HepG2 (cell line): ENCODE results near the gene SERPINI1. TPM values are rescaled to one million over a fixed set of nuclear protein-coding genes. Genes with fewer than 3 reads are reported as not detected.

Experiments used
- ARNT2 ChIP-seq: sonication (generic); formaldehyde crosslinking; IDR thresholded peaks from 2 replicates; pipeline ENCODE4 v1.8.0; 2022; ENCODE audit warnings: mild to moderate bottlenecking, low read depth, missing genetic modification reagents, moderate library complexity
- CENPT ChIP-seq: sonication (generic); formaldehyde crosslinking; IDR thresholded peaks from 2 replicates; pipeline ENCODE4 v1.8.0; 2022; ENCODE audit warnings: low read depth, mild to moderate bottlenecking, moderate library complexity, missing genetic modification reagents
- DNMT1 ChIP-seq: sonication (generic); formaldehyde crosslinking; IDR thresholded peaks from 2 replicates; pipeline ENCODE4 v1.5.1; 2020; ENCODE audit warnings: mild to moderate bottlenecking, missing genetic modification reagents
- DRAP1 ChIP-seq: IDR thresholded peaks from 2 replicates; pipeline ENCODE4 v1.6.1; 2016; ENCODE audit warnings: missing genetic modification reagents, missing compliant biosample characterization
- FIP1L1 ChIP-seq: fragments of 200-400 bp; formaldehyde crosslinking; IDR thresholded peaks from 2 replicates; pipeline ENCODE4 v1.6.1; 2018; ENCODE audit warnings: low read depth, mild to moderate bottlenecking, low read length, moderate library complexity, borderline replicate concordance; ENCODE audit not compliant: insufficient read depth
- FOXM1 ChIP-seq: sonication (generic); formaldehyde crosslinking; IDR thresholded peaks from 2 replicates; pipeline ENCODE4 v1.5.0; 2020; ENCODE audit warnings: missing genetic modification reagents
- GPN1 ChIP-seq: sonication (generic); formaldehyde crosslinking; IDR thresholded peaks from 2 replicates; pipeline ENCODE4 v1.5.1; 2020; ENCODE audit warnings: missing genetic modification reagents, borderline replicate concordance
- HMG20B ChIP-seq: conservative IDR thresholded peaks from 2 replicates; pipeline ENCODE4 v1.6.1; 2016; ENCODE audit warnings: missing genetic modification reagents, missing compliant biosample characterization
- KDM3A ChIP-seq: IDR thresholded peaks from 2 replicates; pipeline ENCODE4 v1.6.1; 2018; ENCODE audit warnings: low read depth, missing compliant biosample characterization
- LCORL ChIP-seq, 2 experiments: fragments of 450-650 bp in 1 of 2; sonication (generic) in 1 of 2; formaldehyde crosslinking in 1 of 2; IDR thresholded peaks; 2 replicates each; pipeline versions ENCODE4 v1.5.0 to v1.6.1; 2017 to 2020; ENCODE audit warnings: antibody characterized with exemption in 1 of 2, missing genetic modification reagents in 1 of 2
- MIXL1 ChIP-seq: IDR thresholded peaks from 2 replicates; pipeline ENCODE4 v1.6.1; 2016
- NCOR1 ChIP-seq: fragments of 200-600 bp; sonication (generic); IDR thresholded peaks from 2 replicates; pipeline ENCODE4 v1.7.0; 2017; ENCODE audit warnings: antibody characterized with exemption, low read length, borderline replicate concordance
- PHF8 ChIP-seq: sonication (generic); formaldehyde crosslinking; IDR thresholded peaks from 2 replicates; pipeline ENCODE4 v1.5.0; 2020; ENCODE audit warnings: missing genetic modification reagents
- SOX13 ChIP-seq, 3 experiments: fragments of 450-650 bp in 1 of 3; sonication (generic) in 1 of 3; formaldehyde crosslinking in 1 of 3; IDR thresholded peaks in 2 of 3; conservative IDR thresholded peaks in 1 of 3; 2 replicates each; pipeline versions ENCODE4 v1.5.0 to v1.6.1; 2016 to 2020; ENCODE audit warnings: antibody characterized with exemption in 1 of 3, mild to moderate bottlenecking in 1 of 3, missing compliant biosample characterization in 1 of 3, missing genetic modification reagents in 1 of 3, moderate library complexity in 1 of 3
- TIGD3 ChIP-seq: sonication (generic); formaldehyde crosslinking; IDR thresholded peaks from 2 replicates; pipeline ENCODE4 v1.5.1; 2020; ENCODE audit warnings: mild to moderate bottlenecking, missing genetic modification reagents, borderline replicate concordance
- ZBTB21 ChIP-seq: sonication (generic); formaldehyde crosslinking; IDR thresholded peaks from 2 replicates; pipeline ENCODE4 v1.4.0; 2020; ENCODE audit warnings: missing genetic modification reagents
- ZHX2 ChIP-seq, 2 experiments: sonication (generic) in 1 of 2; formaldehyde crosslinking in 1 of 2; IDR thresholded peaks; 2 replicates each; pipeline versions ENCODE4 v1.6.1 to v1.9.0; 2014 to 2022; ENCODE audit warnings: antibody characterized with exemption in 1 of 2, borderline replicate concordance in 1 of 2, inconsistent platforms in 1 of 2, low read depth in 1 of 2, missing genetic modification reagents in 1 of 2
- ZNF446 ChIP-seq: sonication (generic); formaldehyde crosslinking; IDR thresholded peaks from 2 replicates; pipeline ENCODE4 v1.5.0; 2020; ENCODE audit warnings: mild to moderate bottlenecking, missing genetic modification reagents
- ZNF530 ChIP-seq: sonication (generic); formaldehyde crosslinking; IDR thresholded peaks from 2 replicates; pipeline ENCODE4 v1.5.0; 2020; ENCODE audit warnings: low read depth, mild to moderate bottlenecking, missing genetic modification reagents
- ZNF546 ChIP-seq: sonication (generic); formaldehyde crosslinking; conservative IDR thresholded peaks from 2 replicates; pipeline ENCODE4 v1.8.1; 2023; ENCODE audit warnings: mild to moderate bottlenecking, missing genetic modification reagents
- ZNF576 ChIP-seq: sonication (generic); formaldehyde crosslinking; IDR thresholded peaks from 2 replicates; pipeline ENCODE4 v1.4.0; 2020; ENCODE audit warnings: mild to moderate bottlenecking, missing genetic modification reagents
- ZNF7 ChIP-seq: IDR thresholded peaks from 2 replicates; pipeline ENCODE4 v1.6.1; 2016; ENCODE audit warnings: missing biosample characterization, missing genetic modification reagents
- ZNF775 ChIP-seq: sonication (generic); formaldehyde crosslinking; IDR thresholded peaks from 2 replicates; pipeline ENCODE4 v1.4.0; 2020; ENCODE audit warnings: missing genetic modification reagents, mild to moderate bottlenecking, moderate library complexity, borderline replicate concordance
- polyA plus RNA-seq, 8 experiments: library from polyadenylated mRNA; depleted of rRNA in 3 of 8; stranded (reverse) in 7 of 8; unstranded in 1 of 8; fragments of >200 nt; fragmentation: Illumina TruSeq in 4 of 8; extraction: Trizol in 4 of 8; gene quantifications; 2 replicates each; pipeline versions ENCODE4 v1.2.1 to v1.2.3, GENCODE V29; 2011 to 2016; ENCODE audit warnings: low read depth in 4 of 8, missing spikeins in 1 of 8, mixed read lengths in 1 of 8; ENCODE audit not compliant: insufficient read depth in 1 of 8
- total RNA-seq, 5 experiments: library from RNA; depleted of rRNA; stranded (reverse); fragments of >200 nt; fragmentation: Illumina TruSeq; extraction: Trizol; gene quantifications; 2 replicates each; pipeline ENCODE4 v1.2.3, GENCODE V29; 2016; ENCODE audit warnings: low read depth in 1 of 5

SERPINI1 gene
- total and polyA plus RNA-seq, 2 of the 13 experiments (the other 11 are each of a cell fraction or from before 2014, with no cell fraction given): 14.7 to 58.0 TPM

- no peak for TF ChIP-seq ZHX2 (IDR thresholded peaks at IDR 0.05; ENCODE audit: low read depth)
- no peak for TF ChIP-seq ZHX2 (CRISPR knock-in tag; IDR thresholded peaks at IDR 0.05; ENCODE audit: borderline replicate concordance)
- TF ChIP-seq DRAP1 (CRISPR knock-in tag): 0 out of 2 replicates have a peak, but pooled peaks have one; percentile 10
- TF ChIP-seq LCORL (IDR thresholded peaks at IDR 0.05): no peak
- no peak for TF ChIP-seq LCORL (CRISPR knock-in tag; IDR thresholded peaks at IDR 0.05)
- peak; percentile 46; the same call in 1 of the 2 replicates for TF ChIP-seq MIXL1 (CRISPR knock-in tag)
- no peak for TF ChIP-seq FIP1L1
- no peak for TF ChIP-seq FOXM1 (CRISPR knock-in tag)
- no peak for TF ChIP-seq ZNF7 (CRISPR knock-in tag)
- TF ChIP-seq HMG20B (CRISPR knock-in tag): 0 out of 2 replicates have a peak, but pooled peaks have one; percentile 33
- no peak for TF ChIP-seq ZNF576 (CRISPR knock-in tag)
- no peak for TF ChIP-seq ZNF546 (CRISPR knock-in tag)
- TF ChIP-seq CENPT (CRISPR knock-in tag): no peak
- no peak for TF ChIP-seq ARNT2
- TF ChIP-seq ZNF530 (CRISPR knock-in tag): no peak
- TF ChIP-seq ZBTB21 (CRISPR knock-in tag): no peak
- TF ChIP-seq SOX13 (IDR thresholded peaks at IDR 0.05): no peak
- peak in 1 of 2 experiments; percentile 57; a peak in 2 of 4 replicates for TF ChIP-seq SOX13 (CRISPR knock-in tag; conservative IDR thresholded peaks at IDR 0.05 in 1 of 2, IDR thresholded peaks at IDR 0.05 in 1 of 2)
- no peak for TF ChIP-seq GPN1 (CRISPR knock-in tag)
- TF ChIP-seq NCOR1: peak; percentile 73; the same call in 1 of the 2 replicates
- no peak for TF ChIP-seq DNMT1
- TF ChIP-seq KDM3A (CRISPR knock-in tag): no peak
- no peak for TF ChIP-seq ZNF446 (CRISPR knock-in tag)
- TF ChIP-seq TIGD3 (CRISPR knock-in tag): no peak
- no peak for TF ChIP-seq PHF8 (CRISPR knock-in tag)
- no peak for TF ChIP-seq ZNF775 (CRISPR knock-in tag)
These were observed 18.6 kb upstream of the SERPINI1 start (continued) for GRCh38 chr3:167716920-167717319.
